HG02970 (cell line): Measurements from ENCODE around the gene PLSCR4.
"Not testable (repeated sequence)": the region's sequence is repeated elsewhere in the genome, so short reads cannot be mapped to it uniquely, and the experiment has no call there.

ENCODE experiments used
- ATAC-seq: cut with Tn5 transposase; IDR thresholded peaks from one replicate; pipeline ENCODE4 v1.9.1; 2021; ENCODE audit warnings: mild to moderate bottlenecking, moderate library complexity, moderate number of reproducible peaks; ENCODE audit not compliant: unreplicated experiment, low FRiP score

Gene PLSCR4

GRCh38 chr3:146250449-146251382 lies at the start of gene PLSCR4:
TSS of gene PLSCR4 (minus strand) at chr3:146251105. CDS start at chr3:146222071, 29,034 bp downstream.
- peak; percentile 79 for ATAC-seq

- not testable (repeated sequence) for ATAC-seq
Measured at GRCh38 chr3:146293401-146293800, 42.5 kb upstream of the PLSCR4 start.

- no peak for ATAC-seq
Measured at GRCh38 chr3:146283781-146284445, 33.0 kb upstream of the PLSCR4 start.

GRCh38 chr3:146280864-146281263 lies 30.0 kb upstream of the PLSCR4 start:
- no peak for ATAC-seq

GRCh38 chr3:146279951-146280350 lies 29.0 kb upstream of the PLSCR4 start:
- ATAC-seq, result no peak

- ATAC-seq, result no peak
Measured at GRCh38 chr3:146279013-146279412, 28.1 kb upstream of the PLSCR4 start.

- no peak for ATAC-seq
Measured at GRCh38 chr3:146277953-146278631, 27.2 kb upstream of the PLSCR4 start.

GRCh38 chr3:146275476-146275875 lies 24.6 kb upstream of the PLSCR4 start:
- no peak for ATAC-seq

GRCh38 chr3:146274833-146275232 lies 23.9 kb upstream of the PLSCR4 start:
- ATAC-seq, result no peak

- no peak for ATAC-seq
Measured at GRCh38 chr3:146273721-146274407, 23.0 kb upstream of the PLSCR4 start.

GRCh38 chr3:146271180-146271579 lies 20.3 kb upstream of the PLSCR4 start:
- no peak for ATAC-seq

- no peak for ATAC-seq
Measured at GRCh38 chr3:146269271-146269670, 18.4 kb upstream of the PLSCR4 start.

- no peak for ATAC-seq
Measured at GRCh38 chr3:146268535-146269219, 17.8 kb upstream of the PLSCR4 start.

GRCh38 chr3:146265720-146266119 lies 14.8 kb upstream of the PLSCR4 start:
- ATAC-seq, result no peak

GRCh38 chr3:146262371-146263110 lies 11.6 kb upstream of the PLSCR4 start:
- ATAC-seq, result no peak

- no peak for ATAC-seq
Measured at GRCh38 chr3:146259880-146260589, 9.1 kb upstream of the PLSCR4 start.

- ATAC-seq, result no peak
Measured at GRCh38 chr3:146256851-146257486, 6.1 kb upstream of the PLSCR4 start.

GRCh38 chr3:146252445-146252844 lies 1.5 kb upstream of the PLSCR4 start:
- not testable (repeated sequence) for ATAC-seq
